ENCODE measurements around the gene SH3BGRL2.

DNA sequence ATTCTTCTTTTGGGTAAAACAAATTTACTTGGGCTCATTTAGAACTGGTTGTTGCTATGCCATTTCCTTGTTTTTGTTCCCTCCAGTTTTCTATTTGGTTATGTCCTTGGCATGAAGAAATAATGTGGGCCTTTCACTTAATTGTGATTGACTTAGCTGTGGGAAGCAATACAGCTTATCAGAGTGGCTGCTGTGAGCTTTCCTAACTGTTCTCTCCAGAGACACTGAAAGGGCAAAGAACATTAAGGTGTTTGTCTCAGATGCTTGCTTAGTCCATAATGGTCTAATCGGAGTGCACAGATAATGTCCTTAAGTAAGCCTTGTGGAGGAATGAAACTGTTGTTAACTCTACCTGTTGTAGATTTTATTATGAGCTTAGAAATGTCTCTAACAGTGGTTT is 56.6 kb downstream of the SH3BGRL2 start:
- TF ChIP-seq, protein P1, sequence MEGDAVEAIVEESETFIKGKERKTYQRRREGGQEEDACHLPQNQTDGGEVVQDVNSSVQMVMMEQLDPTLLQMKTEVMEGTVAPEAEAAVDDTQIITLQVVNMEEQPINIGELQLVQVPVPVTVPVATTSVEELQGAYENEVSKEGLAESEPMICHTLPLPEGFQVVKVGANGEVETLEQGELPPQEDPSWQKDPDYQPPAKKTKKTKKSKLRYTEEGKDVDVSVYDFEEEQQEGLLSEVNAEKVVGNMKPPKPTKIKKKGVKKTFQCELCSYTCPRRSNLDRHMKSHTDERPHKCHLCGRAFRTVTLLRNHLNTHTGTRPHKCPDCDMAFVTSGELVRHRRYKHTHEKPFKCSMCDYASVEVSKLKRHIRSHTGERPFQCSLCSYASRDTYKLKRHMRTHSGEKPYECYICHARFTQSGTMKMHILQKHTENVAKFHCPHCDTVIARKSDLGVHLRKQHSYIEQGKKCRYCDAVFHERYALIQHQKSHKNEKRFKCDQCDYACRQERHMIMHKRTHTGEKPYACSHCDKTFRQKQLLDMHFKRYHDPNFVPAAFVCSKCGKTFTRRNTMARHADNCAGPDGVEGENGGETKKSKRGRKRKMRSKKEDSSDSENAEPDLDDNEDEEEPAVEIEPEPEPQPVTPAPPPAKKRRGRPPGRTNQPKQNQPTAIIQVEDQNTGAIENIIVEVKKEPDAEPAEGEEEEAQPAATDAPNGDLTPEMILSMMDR (IDR thresholded peaks at IDR 0.05) = no peak
- no peak for TF ChIP-seq POLR2A (IDR thresholded peaks at IDR 0.05)
